Measurements from ENCODE around the gene XYLT1.

The XYLT1 gene

GRCh38 chr16:17259751-17260270, 210.9 kb downstream of the XYLT1 start:
- Histone ChIP-seq H3K27ac (ENCODE audit: low read length, poor library complexity, severe bottlenecking) (no peak overlapping the region), H2BK120ac (ENCODE audit: low read depth, low read length) (no peak overlapping the region), H2BK5ac (ENCODE audit: low read depth, low read length, poor library complexity, severe bottlenecking) (no peak overlapping the region), H3K9me3 (ENCODE audit: control insufficient read depth, low read length) (no peaks in the 10 kb centered on the region), H3K27me3 (ENCODE audit: control insufficient read depth in 1 of 2, insufficient read depth in 1 of 2, low read length in 2 of 2) (no peaks in the 10 kb centered on the region), H3K36me3 (ENCODE audit: control insufficient read depth in 1 of 2, insufficient read depth in 2 of 2, low read depth in 1 of 2, low read length in 2 of 2) (peaks cover 0 to 19% of the 10 kb centered on the region in 2 experiments), H3K9ac (ENCODE audit: low read length) (no peak overlapping the region), H4K8ac (ENCODE audit: low read length) (no peak overlapping the region), H3K14ac (ENCODE audit: low read length in 2 of 2) (no peak overlapping the region), H3K18ac (ENCODE audit: low read depth in 1 of 2, low read length in 2 of 2) (no peak overlapping the region), H2BK15ac (ENCODE audit: low read depth, poor library complexity, severe bottlenecking) (no peak overlapping the region), H3K4me3 (ENCODE audit: insufficient read depth in 1 of 2, low read depth in 1 of 2, low read length in 2 of 2) (no peak overlapping the region), H3K23ac (ENCODE audit: low read length in 2 of 2) (no peak overlapping the region), H3K4me1 (ENCODE audit: control insufficient read depth, insufficient read depth, low read depth, low read length) (no peaks in the 10 kb centered on the region), H3K79me1 (replicated peaks; ENCODE audit: low read length, poor library complexity, severe bottlenecking) (no peaks in the 10 kb centered on the region), H3K4me2 (ENCODE audit: low read length, poor library complexity, severe bottlenecking) (no peak overlapping the region), H2AK5ac (ENCODE audit: low read length, severe bottlenecking) (no peak overlapping the region), H4K91ac (ENCODE audit: low read length) (no peak overlapping the region), H3K4ac (ENCODE audit: low read depth in 1 of 2, low read length in 2 of 2) (no peak overlapping the region), H2BK12ac (ENCODE audit: low read length in 2 of 2) (no peak overlapping the region), H2AFZ (ENCODE audit: low read depth, low read length) (no peak overlapping the region)
- WGBS, result 87% methylated on average over 4 of the region's 6 CpGs
- DNase-seq, result no peak

GRCh38 chr16:17258848-17259713, 211.7 kb downstream of the XYLT1 start:
- H3K14ac ChIP-seq (ENCODE audit: low read length in 2 of 2), result no peak overlapping the region
- no peak overlapping the region for H3K9ac ChIP-seq (ENCODE audit: low read length)
- no peaks in the 10 kb centered on the region for H3K4me1 ChIP-seq (ENCODE audit: control insufficient read depth, insufficient read depth, low read depth, low read length)
- no peak overlapping the region for H3K4ac ChIP-seq (ENCODE audit: low read depth in 1 of 2, low read length in 2 of 2)
- H4K8ac ChIP-seq (ENCODE audit: low read length), result no peak overlapping the region
- H3K9me3 ChIP-seq (ENCODE audit: control insufficient read depth, low read length), result no peaks in the 10 kb centered on the region
- H3K18ac ChIP-seq (ENCODE audit: low read depth in 1 of 2, low read length in 2 of 2), result no peak overlapping the region
- 76% methylated on average over 23 of the region's 23 CpGs for WGBS
- H2BK5ac ChIP-seq (ENCODE audit: low read depth, low read length, poor library complexity, severe bottlenecking), result no peak overlapping the region
- H2AK5ac ChIP-seq (ENCODE audit: low read length, severe bottlenecking), result no peak overlapping the region
- H3K4me2 ChIP-seq (ENCODE audit: low read length, poor library complexity, severe bottlenecking), result no peak overlapping the region
- H3K36me3 ChIP-seq (ENCODE audit: control insufficient read depth in 1 of 2, insufficient read depth in 2 of 2, low read depth in 1 of 2, low read length in 2 of 2), result peaks cover 0 to 19% of the 10 kb centered on the region in 2 experiments
- no peak overlapping the region for H2BK120ac ChIP-seq (ENCODE audit: low read depth, low read length)
- DNase-seq, result no peak
- H2AFZ ChIP-seq (ENCODE audit: low read depth, low read length), result no peak overlapping the region
- H3K4me3 ChIP-seq (ENCODE audit: insufficient read depth in 1 of 2, low read depth in 1 of 2, low read length in 2 of 2), result no peak overlapping the region
- no peaks in the 10 kb centered on the region for H3K27me3 ChIP-seq (ENCODE audit: control insufficient read depth in 1 of 2, insufficient read depth in 1 of 2, low read length in 2 of 2)
- no peak overlapping the region for H3K23ac ChIP-seq (ENCODE audit: low read length in 2 of 2)
- H3K79me1 ChIP-seq (replicated peaks; ENCODE audit: low read length, poor library complexity, severe bottlenecking), result no peaks in the 10 kb centered on the region
- H2BK15ac ChIP-seq (ENCODE audit: low read depth, poor library complexity, severe bottlenecking), result no peak overlapping the region
- H3K27ac ChIP-seq (ENCODE audit: low read length, poor library complexity, severe bottlenecking), result no peak overlapping the region
- no peak overlapping the region for H2BK12ac ChIP-seq (ENCODE audit: low read length in 2 of 2)
- no peak overlapping the region for H4K91ac ChIP-seq (ENCODE audit: low read length)

- no peak overlapping the region for H3K27ac ChIP-seq (ENCODE audit: low read length, poor library complexity, severe bottlenecking)
- H3K23ac ChIP-seq (ENCODE audit: low read length in 2 of 2), result no peak overlapping the region
- no peak overlapping the region for H3K14ac ChIP-seq (ENCODE audit: low read length in 2 of 2)
- H3K27me3 ChIP-seq (ENCODE audit: control insufficient read depth in 1 of 2, insufficient read depth in 1 of 2, low read length in 2 of 2), result no peaks in the 10 kb centered on the region
- 52% methylated on average over 2 of the region's 2 CpGs for WGBS
- H3K4ac ChIP-seq (ENCODE audit: low read depth in 1 of 2, low read length in 2 of 2), result no peak overlapping the region
- no peak overlapping the region for H4K91ac ChIP-seq (ENCODE audit: low read length)
- H3K4me2 ChIP-seq (ENCODE audit: low read length, poor library complexity, severe bottlenecking), result no peak overlapping the region
- peaks cover 0 to 19% of the 10 kb centered on the region in 2 experiments for H3K36me3 ChIP-seq (ENCODE audit: control insufficient read depth in 1 of 2, insufficient read depth in 2 of 2, low read depth in 1 of 2, low read length in 2 of 2)
- no peak overlapping the region for H4K8ac ChIP-seq (ENCODE audit: low read length)
- H2BK15ac ChIP-seq (ENCODE audit: low read depth, poor library complexity, severe bottlenecking), result no peak overlapping the region
- DNase-seq, result no peak
- H2BK5ac ChIP-seq (ENCODE audit: low read depth, low read length, poor library complexity, severe bottlenecking), result no peak overlapping the region
- H3K9ac ChIP-seq (ENCODE audit: low read length), result no peak overlapping the region
- no peak overlapping the region for H2AK5ac ChIP-seq (ENCODE audit: low read length, severe bottlenecking)
- H3K79me1 ChIP-seq (replicated peaks; ENCODE audit: low read length, poor library complexity, severe bottlenecking), result no peaks in the 10 kb centered on the region
- no peak overlapping the region for H2BK12ac ChIP-seq (ENCODE audit: low read length in 2 of 2)
- H3K18ac ChIP-seq (ENCODE audit: low read depth in 1 of 2, low read length in 2 of 2), result no peak overlapping the region
- no peak overlapping the region for H2AFZ ChIP-seq (ENCODE audit: low read depth, low read length)
- H3K4me3 ChIP-seq (ENCODE audit: insufficient read depth in 1 of 2, low read depth in 1 of 2, low read length in 2 of 2), result no peak overlapping the region
- no peak overlapping the region for H2BK120ac ChIP-seq (ENCODE audit: low read depth, low read length)
- H3K9me3 ChIP-seq (ENCODE audit: control insufficient read depth, low read length), result no peaks in the 10 kb centered on the region
- H3K4me1 ChIP-seq (ENCODE audit: control insufficient read depth, insufficient read depth, low read depth, low read length), result no peaks in the 10 kb centered on the region
These were observed 212.6 kb downstream of the XYLT1 start for GRCh38 chr16:17258077-17258599.

- Histone ChIP-seq H2AK5ac (ENCODE audit: low read length, severe bottlenecking) (no peak overlapping the region), H3K4ac (ENCODE audit: low read depth in 1 of 2, low read length in 2 of 2) (no peak overlapping the region), H4K8ac (ENCODE audit: low read length) (no peak overlapping the region), H3K79me1 (replicated peaks; ENCODE audit: low read length, poor library complexity, severe bottlenecking) (no peaks in the 10 kb centered on the region), H2AFZ (ENCODE audit: low read depth, low read length) (no peak overlapping the region), H2BK15ac (ENCODE audit: low read depth, poor library complexity, severe bottlenecking) (no peak overlapping the region), H3K9me3 (ENCODE audit: control insufficient read depth, low read length) (no peaks in the 10 kb centered on the region), H4K91ac (ENCODE audit: low read length) (no peak overlapping the region), H2BK120ac (ENCODE audit: low read depth, low read length) (no peak overlapping the region), H3K9ac (ENCODE audit: low read length) (no peak overlapping the region), H2BK5ac (ENCODE audit: low read depth, low read length, poor library complexity, severe bottlenecking) (no peak overlapping the region), H3K27ac (ENCODE audit: low read length, poor library complexity, severe bottlenecking) (no peak overlapping the region), H3K36me3 (ENCODE audit: control insufficient read depth in 1 of 2, insufficient read depth in 2 of 2, low read depth in 1 of 2, low read length in 2 of 2) (peaks cover 0 to 19% of the 10 kb centered on the region in 2 experiments), H3K4me2 (ENCODE audit: low read length, poor library complexity, severe bottlenecking) (no peak overlapping the region), H3K23ac (ENCODE audit: low read length in 2 of 2) (no peak overlapping the region), H3K14ac (ENCODE audit: low read length in 2 of 2) (no peak overlapping the region), H2BK12ac (ENCODE audit: low read length in 2 of 2) (no peak overlapping the region), H3K4me1 (ENCODE audit: control insufficient read depth, insufficient read depth, low read depth, low read length) (no peaks in the 10 kb centered on the region), H3K18ac (ENCODE audit: low read depth in 1 of 2, low read length in 2 of 2) (no peak overlapping the region), H3K27me3 (ENCODE audit: control insufficient read depth in 1 of 2, insufficient read depth in 1 of 2, low read length in 2 of 2) (no peaks in the 10 kb centered on the region), H3K4me3 (ENCODE audit: insufficient read depth in 1 of 2, low read depth in 1 of 2, low read length in 2 of 2) (no peak overlapping the region)
- 76% methylated on average over 13 of the region's 13 CpGs for WGBS
- no peak for DNase-seq
These were observed 213.2 kb downstream of the XYLT1 start for GRCh38 chr16:17257426-17258023.

Measured in mesenchymal stem cell (in vitro differentiated cells and primary cell).